Lower leg skin (tissue), 4 donors: ENCODE data around the gene CAPN13. TPM values are rescaled to one million over a fixed set of nuclear protein-coding genes. Genes with fewer than 3 reads are reported as not detected.

Experiments
- DNase-seq, 2 donors: peaks; one replicate each; pipeline ENCODE4 v3.0.0-alpha.2; 2019; ENCODE audit warnings: low spot score in 2 of 2
- H3K4me3 ChIP-seq: fragments of 200-600 bp; sonication (generic); 2 replicates; pipeline ENCODE4 v1.5.1; 2017; ENCODE audit warnings: mild to moderate bottlenecking, low read depth; ENCODE audit not compliant: poor library complexity, severe bottlenecking
- CTCF ChIP-seq, 3 donors: fragments of 450-650 bp; IDR thresholded peaks; one replicate each; pipeline ENCODE4 v1.5.1; 2016; ENCODE audit warnings: antibody characterized with exemption in 3 of 3, mild to moderate bottlenecking in 3 of 3, moderate library complexity in 2 of 3
- POLR2A ChIP-seq, 2 donors: fragments of 450-650 bp; IDR thresholded peaks; one replicate each; pipeline ENCODE4 v1.6.1; 2016 to 2017; ENCODE audit warnings: antibody characterized with exemption in 2 of 2, mild to moderate bottlenecking in 1 of 2, moderate library complexity in 1 of 2
- WGBS, 2 donors: methylation state at CpG; one replicate each; pipeline ENCODE4 v1.1.5; 2018; 5-methylcytosine and 5-hydroxymethylcytosine counted together
- intact Hi-C: fragments of 100-400 bp; cut with DNase I; formaldehyde crosslinking; loops from one replicate; pipeline ENCODE4 v1.15.0; 2023; ENCODE audit warnings: low total_unique reads
- total RNA-seq, 4 donors: library from RNA; depleted of rRNA; stranded (reverse); fragments of >200 nt; gene quantifications; one replicate each; pipeline ENCODE4 v1.1.0, GENCODE V29; 2016

The CAPN13 gene
- total RNA-seq, 4 donors from 2014 or later: 0.10 to 0.45 (median 0.11) TPM; not detected in 1

GRCh38 chr2:30706534-30707303, 100.5 kb downstream of the CAPN13 start:
- intact Hi-C loops: loop anchor here (2.0 kb wide), 1 partner anchor 498 kb away; no protein-coding TSS in a partner anchor
- WGBS, 2 donors: 43 to 46% methylated on average over 12 of the region's 12 CpGs
- DNase-seq: peak; percentile 69 to 94
- H3K4me3 ChIP-seq: no peak overlapping the region
- peak in 1 of 3 donors; percentile 14 for TF ChIP-seq CTCF (IDR thresholded peaks at IDR 0.05)
- TF ChIP-seq POLR2A (IDR thresholded peaks at IDR 0.05): no peak

DNA sequence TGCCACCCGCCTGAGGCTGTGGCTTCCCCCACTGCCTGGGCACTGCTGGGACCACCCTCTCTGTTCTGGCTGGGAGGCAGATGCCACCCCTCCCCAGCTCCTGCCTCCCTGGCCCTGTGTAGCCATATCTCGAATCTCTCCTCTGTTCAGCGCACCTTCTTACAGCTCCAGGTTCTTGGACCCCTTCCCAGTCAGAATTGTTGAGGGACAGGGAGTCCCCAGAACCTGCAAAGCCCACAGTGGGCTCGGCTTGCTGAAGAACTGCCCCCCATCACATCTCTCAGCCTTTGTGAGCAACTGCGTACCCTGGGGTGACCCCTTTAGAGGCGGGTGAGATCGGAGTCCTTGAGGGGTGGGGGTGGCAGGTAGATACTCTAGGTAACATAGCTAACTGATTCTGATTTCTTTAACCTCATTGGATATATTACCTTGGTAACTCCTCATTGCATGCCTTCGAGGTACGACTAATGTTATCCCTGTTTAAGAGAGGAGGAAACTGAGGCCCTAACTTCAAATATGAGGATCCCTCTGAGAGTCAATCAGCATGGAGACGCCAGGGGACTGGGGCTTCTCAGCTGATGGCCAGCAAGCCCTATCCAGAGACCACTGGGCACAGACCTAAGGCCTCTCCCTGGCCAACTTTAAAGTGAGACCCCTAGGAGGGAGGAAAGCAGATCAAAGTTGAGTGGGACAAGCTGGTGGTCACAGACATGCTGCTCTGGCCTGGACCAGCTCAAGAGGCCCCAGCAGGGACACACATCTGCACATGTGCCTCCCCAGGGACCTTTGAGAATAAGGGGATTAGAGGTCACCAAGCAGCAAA, 101.3 kb downstream of the CAPN13 start:
- DNase-seq: peak in 1 of 2 donors; percentile 71
- WGBS, 2 donors: 95 to 96% methylated on average over 10 of the region's 10 CpGs
- no peak overlapping the region for H3K4me3 ChIP-seq
- TF ChIP-seq CTCF (IDR thresholded peaks at IDR 0.05) (no peak), POLR2A (IDR thresholded peaks at IDR 0.05) (no peak)
- intact Hi-C loops: loop anchor here (2.0 kb wide), 1 partner anchor 497 kb away; no protein-coding TSS in a partner anchor

DNA sequence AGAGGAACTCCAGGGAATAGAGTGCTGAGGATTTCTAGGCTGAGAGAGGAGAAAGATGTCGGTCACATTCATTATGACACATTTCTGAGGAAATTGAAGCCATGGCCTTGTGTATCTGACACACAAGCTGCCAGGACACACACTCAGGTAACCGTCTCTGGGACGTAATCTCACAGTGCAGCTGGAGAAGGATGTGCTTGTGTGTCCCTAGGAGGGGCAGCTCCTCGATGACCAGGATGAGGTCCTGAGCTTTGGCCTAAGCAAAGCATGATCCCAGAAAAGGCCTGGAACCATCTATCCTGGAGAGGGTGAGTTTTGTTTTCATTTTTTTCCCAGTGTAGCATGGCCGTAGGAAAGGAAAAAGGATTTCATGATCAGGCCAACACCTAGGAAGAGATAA, 102.2 kb downstream of the CAPN13 start:
- WGBS, 2 donors: 84 to 87% methylated on average over 5 of the region's 5 CpGs
- peak in 1 of 2 donors; percentile 7 for DNase-seq
- intact Hi-C loops: no loop called here
- TF ChIP-seq POLR2A (IDR thresholded peaks at IDR 0.05): no peak
- no peak for TF ChIP-seq CTCF (IDR thresholded peaks at IDR 0.05)
- no peak overlapping the region for H3K4me3 ChIP-seq

GRCh38 chr2:30704309-30705020, 102.8 kb downstream of the CAPN13 start:
- no peak overlapping the region for H3K4me3 ChIP-seq
- intact Hi-C loops: no loop called here
- no peak for DNase-seq
- TF ChIP-seq CTCF (IDR thresholded peaks at IDR 0.05): no peak
- TF ChIP-seq POLR2A (IDR thresholded peaks at IDR 0.05): no peak
- 55 to 70% methylated on average over 3 of the region's 3 CpGs for WGBS, 2 donors

GRCh38 chr2:30702694-30703093, 104.6 kb downstream of the CAPN13 start:
- no peak for TF ChIP-seq POLR2A (IDR thresholded peaks at IDR 0.05)
- TF ChIP-seq CTCF (IDR thresholded peaks at IDR 0.05): no peak
- H3K4me3 ChIP-seq: no peak overlapping the region
- DNase-seq: no peak
- intact Hi-C loops: no loop called here
- 89 to 91% methylated on average over 1 of the region's 1 CpG for WGBS, 2 donors
